HG03045 (cell line): Measurements from ENCODE around the gene MCOLN2.
"Not testable (repeated sequence)": the region's sequence is repeated elsewhere in the genome, so short reads cannot be mapped to it uniquely, and the experiment has no call there.

ENCODE experiments used
- ATAC-seq: cut with Tn5 transposase; IDR thresholded peaks from one replicate; pipeline ENCODE4 v1.9.1; 2021; ENCODE audit warnings: mild to moderate bottlenecking, moderate library complexity; ENCODE audit not compliant: unreplicated experiment

MCOLN2 gene

GRCh38 chr1:84902727-84903126 lies 94.2 kb downstream of the MCOLN2 start:
- not testable (repeated sequence) for ATAC-seq

- no peak for ATAC-seq
These were observed 96.9 kb downstream of the MCOLN2 start for GRCh38 chr1:84899969-84900368.

GRCh38 chr1:84896279-84896678 lies 100.6 kb downstream of the MCOLN2 start:
- no peak for ATAC-seq

- ATAC-seq, result no peak
These were observed 104.0 kb downstream of the MCOLN2 start, which contains the start of gene LPAR3 for GRCh38 chr1:84892705-84893618. Gene LPAR3, minus strand, starts transcription at chr1:84893206. Its CDS starts 27,086 bp downstream, at chr1:84866120.

- ATAC-seq, result no peak
These were observed 106.3 kb downstream of the MCOLN2 start for GRCh38 chr1:84890566-84890965.

GRCh38 chr1:84889437-84889836 lies 107.5 kb downstream of the MCOLN2 start:
- ATAC-seq, result no peak

- ATAC-seq, result no peak
These were observed 108.2 kb downstream of the MCOLN2 start for GRCh38 chr1:84888753-84889152.

- ATAC-seq, result no peak
These were observed 109.5 kb downstream of the MCOLN2 start for GRCh38 chr1:84887261-84887934.

GRCh38 chr1:84885469-84885868 lies 111.4 kb downstream of the MCOLN2 start:
- ATAC-seq, result no peak

GRCh38 chr1:84884671-84885389 lies 112.1 kb downstream of the MCOLN2 start:
- no peak for ATAC-seq

- no peak for ATAC-seq
These were observed 113.6 kb downstream of the MCOLN2 start for GRCh38 chr1:84883286-84883685.

- ATAC-seq, result no peak
These were observed 119.3 kb downstream of the MCOLN2 start for GRCh38 chr1:84877592-84877991.

GRCh38 chr1:84876353-84876752 lies 120.6 kb downstream of the MCOLN2 start:
- no peak for ATAC-seq
